Omental fat pad (tissue), 4 donors: ENCODE data around the gene NCOA5. TPM values are rescaled to one million over a fixed set of nuclear protein-coding genes. Genes with fewer than 3 reads are reported as not detected.
"Not testable (repeated sequence)": the region's sequence is repeated elsewhere in the genome, so short reads cannot be mapped to it uniquely, and the experiment has no call there.

ENCODE experiments used
- ATAC-seq: fragments of 150-250 bp; one replicate; pipeline ENCODE4 v1.9.1; 2016; ENCODE audit warnings: mild to moderate bottlenecking, moderate library complexity; ENCODE audit not compliant: low FRiP score
- DNase-seq: peaks from one replicate; pipeline ENCODE4 v3.0.0-alpha.2; 2019; ENCODE audit warnings: low spot score
- total RNA-seq, 4 donors: library from RNA; depleted of rRNA; stranded (reverse); fragments of >200 nt; gene quantifications; one replicate each; pipeline ENCODE4 v1.1.0, GENCODE V29; 2016
- TF ChIP-seq, protein P1 (sequence below), 3 donors: fragments of 450-650 bp; IDR thresholded peaks; one replicate each; pipeline ENCODE4 v1.5.1; 2016 to 2017; ENCODE audit warnings: antibody characterized with exemption in 3 of 3, mild to moderate bottlenecking in 3 of 3, moderate library complexity in 2 of 3

Gene NCOA5
- total RNA-seq, 4 donors from 2014 or later, result 19.3 to 41.1 (median 23.2) TPM

DNA sequence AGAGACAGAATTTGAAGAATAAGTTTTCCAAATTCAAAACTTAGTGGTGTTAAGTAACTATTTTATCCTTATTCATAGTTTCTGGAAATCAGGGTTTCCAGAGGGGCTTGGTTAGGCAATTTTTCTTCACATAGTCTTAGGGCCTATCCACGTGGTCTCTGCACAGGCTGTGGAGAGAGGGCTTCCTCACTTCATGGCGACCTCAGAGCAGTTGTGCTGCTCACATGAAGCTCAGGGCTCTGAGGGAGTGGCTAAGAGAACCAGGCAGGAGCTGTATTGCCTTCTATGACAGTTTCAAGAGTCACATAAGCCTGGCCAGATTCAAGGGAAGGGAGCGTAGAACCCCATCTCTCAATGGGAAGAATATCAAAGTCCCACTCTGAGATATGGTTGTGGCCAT is 14.5 kb upstream of the NCOA5 start:
- TF ChIP-seq, protein P1, sequence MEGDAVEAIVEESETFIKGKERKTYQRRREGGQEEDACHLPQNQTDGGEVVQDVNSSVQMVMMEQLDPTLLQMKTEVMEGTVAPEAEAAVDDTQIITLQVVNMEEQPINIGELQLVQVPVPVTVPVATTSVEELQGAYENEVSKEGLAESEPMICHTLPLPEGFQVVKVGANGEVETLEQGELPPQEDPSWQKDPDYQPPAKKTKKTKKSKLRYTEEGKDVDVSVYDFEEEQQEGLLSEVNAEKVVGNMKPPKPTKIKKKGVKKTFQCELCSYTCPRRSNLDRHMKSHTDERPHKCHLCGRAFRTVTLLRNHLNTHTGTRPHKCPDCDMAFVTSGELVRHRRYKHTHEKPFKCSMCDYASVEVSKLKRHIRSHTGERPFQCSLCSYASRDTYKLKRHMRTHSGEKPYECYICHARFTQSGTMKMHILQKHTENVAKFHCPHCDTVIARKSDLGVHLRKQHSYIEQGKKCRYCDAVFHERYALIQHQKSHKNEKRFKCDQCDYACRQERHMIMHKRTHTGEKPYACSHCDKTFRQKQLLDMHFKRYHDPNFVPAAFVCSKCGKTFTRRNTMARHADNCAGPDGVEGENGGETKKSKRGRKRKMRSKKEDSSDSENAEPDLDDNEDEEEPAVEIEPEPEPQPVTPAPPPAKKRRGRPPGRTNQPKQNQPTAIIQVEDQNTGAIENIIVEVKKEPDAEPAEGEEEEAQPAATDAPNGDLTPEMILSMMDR (IDR thresholded peaks at IDR 0.05), result no peak
- ATAC-seq (no peak), DNase-seq (no peak)

DNA sequence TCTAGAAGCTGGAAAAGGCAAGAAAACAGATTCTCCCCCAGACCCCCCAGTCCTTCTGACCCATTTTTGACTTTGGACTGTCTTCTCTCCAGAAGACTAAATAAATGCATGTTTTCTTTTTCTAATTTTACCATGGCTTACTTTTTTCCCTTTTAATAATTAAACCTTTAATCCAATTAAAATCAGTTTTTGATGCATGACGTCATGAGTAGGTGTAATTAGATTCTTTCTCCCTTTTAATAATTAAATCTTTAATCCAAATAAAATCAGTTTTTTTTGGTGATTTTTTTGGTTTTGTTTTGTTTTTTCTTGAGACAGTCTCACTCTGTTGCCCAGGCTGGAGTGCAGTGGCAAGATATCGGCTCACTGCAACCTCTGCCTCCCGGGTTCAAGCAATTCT is 13.2 kb upstream of the NCOA5 start:
- TF ChIP-seq, protein P1 (IDR thresholded peaks at IDR 0.05), result no peak
- ATAC-seq, result no peak

DNA sequence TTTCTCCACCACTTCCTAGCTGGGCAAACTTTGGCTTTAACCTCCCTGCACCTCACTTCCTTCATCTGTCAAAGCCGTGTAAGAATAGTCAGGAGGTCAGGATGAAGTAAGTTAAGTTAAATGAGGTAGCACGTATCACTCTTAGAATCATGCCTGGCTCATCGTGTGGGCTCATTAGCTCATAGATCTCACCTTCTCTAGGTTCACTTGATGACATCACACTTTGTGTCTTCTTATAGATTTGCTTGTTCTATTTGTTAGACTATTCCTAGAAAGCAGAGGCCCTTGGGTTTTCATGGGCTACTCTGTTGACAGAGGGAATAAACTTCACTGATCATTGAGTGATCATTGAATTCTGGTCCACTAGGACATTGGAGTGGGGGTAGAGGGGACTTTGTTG is 12.2 kb upstream of the NCOA5 start:
- no peak for ATAC-seq
- TF ChIP-seq, protein P1 (IDR thresholded peaks at IDR 0.05), result no peak
- DNase-seq, result no peak

More for the DNA sequence above, 13.2 kb upstream of the NCOA5 start:
- no peak for DNase-seq

- ATAC-seq, result no peak
- TF ChIP-seq, protein P1 (IDR thresholded peaks at IDR 0.05), result no peak
- no peak for DNase-seq
Measured at GRCh38 chr20:46100988-46101387, 11.2 kb upstream of the NCOA5 start.

DNA sequence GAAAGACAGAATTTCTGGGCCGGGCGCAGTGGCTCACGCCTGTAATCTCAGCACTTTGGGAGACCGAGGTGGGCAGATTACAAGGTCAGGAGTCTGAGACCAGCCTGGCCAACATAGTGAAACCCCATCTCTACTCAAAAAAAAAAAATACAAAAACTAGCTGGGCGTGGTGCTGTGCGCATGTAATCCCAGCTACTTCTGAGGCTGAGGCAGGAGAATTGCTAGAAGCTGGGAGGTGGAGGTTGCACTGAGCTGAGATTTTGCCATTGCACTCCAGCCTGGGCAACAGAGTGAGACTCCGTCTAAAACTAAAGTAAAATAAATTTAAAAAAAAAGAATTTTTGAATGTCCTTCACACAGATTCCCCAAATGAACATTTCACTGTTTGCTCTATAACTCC is 10.7 kb upstream of the NCOA5 start:
- DNase-seq, ATAC-seq: not testable (repeated sequence)

DNA sequence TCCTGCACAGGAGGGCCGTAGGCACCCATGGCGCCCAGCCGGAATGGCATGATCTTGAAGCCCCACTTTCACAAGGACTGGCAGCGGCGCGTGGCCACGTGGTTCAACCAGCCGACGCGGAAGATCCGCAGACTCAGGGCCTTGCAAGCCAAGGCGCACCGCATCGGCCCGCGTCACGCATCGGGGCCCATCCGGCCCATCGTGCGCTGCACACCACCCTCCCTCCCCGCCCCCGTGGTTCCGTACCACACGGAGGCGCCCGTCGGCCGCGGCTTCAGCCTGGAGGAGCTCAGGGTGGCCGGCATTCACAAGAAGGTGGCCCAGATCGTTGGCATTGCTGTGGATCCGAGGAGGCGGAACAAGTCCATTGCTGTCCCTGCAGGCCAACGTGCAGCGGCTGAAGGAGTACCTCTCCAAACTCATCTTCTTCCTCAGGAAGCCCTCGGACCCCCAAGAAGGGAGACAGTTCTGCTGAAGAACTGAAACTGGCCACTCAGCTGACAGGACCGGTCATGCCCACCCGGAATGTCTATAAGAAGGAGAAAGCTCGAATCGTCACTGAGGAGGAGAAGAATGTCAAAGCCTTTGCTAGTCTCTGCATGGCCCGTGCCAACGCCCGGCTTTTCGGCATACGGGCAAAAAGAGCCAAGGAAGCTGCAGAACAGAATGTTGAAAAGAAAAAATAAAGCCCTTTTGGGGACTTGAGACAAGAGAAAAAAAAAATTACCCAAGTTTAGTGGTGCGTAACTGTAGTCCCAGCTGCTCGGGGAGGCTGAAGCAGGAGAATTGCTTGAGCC is 9.9 kb upstream of the NCOA5 start:
- TF ChIP-seq, protein P1 (IDR thresholded peaks at IDR 0.05), result no peak
- ATAC-seq (no peak), DNase-seq (no peak)

- TF ChIP-seq, protein P1 (IDR thresholded peaks at IDR 0.05), result no peak
- DNase-seq, result no peak
- no peak for ATAC-seq
Measured at GRCh38 chr20:46093531-46093930, 3.8 kb upstream of the NCOA5 start.

- not testable (repeated sequence) for DNase-seq, ATAC-seq
Measured at GRCh38 chr20:46091622-46092535, 2.1 kb upstream of the NCOA5 start.
